Activated T-cell treated with anti-CD3 and anti-CD28 coated beads for 48 hours (primary cell): ENCODE data around the gene MXRA5.
"Not testable (repeated sequence)": the region's sequence is repeated elsewhere in the genome, so short reads cannot be mapped to it uniquely, and the experiment has no call there.

ENCODE experiments used
- DNase-seq: peaks from one replicate; pipeline ENCODE4 v3.0.0-alpha.2; 2020; ENCODE audit warnings: low read depth

Gene MXRA5

DNA sequence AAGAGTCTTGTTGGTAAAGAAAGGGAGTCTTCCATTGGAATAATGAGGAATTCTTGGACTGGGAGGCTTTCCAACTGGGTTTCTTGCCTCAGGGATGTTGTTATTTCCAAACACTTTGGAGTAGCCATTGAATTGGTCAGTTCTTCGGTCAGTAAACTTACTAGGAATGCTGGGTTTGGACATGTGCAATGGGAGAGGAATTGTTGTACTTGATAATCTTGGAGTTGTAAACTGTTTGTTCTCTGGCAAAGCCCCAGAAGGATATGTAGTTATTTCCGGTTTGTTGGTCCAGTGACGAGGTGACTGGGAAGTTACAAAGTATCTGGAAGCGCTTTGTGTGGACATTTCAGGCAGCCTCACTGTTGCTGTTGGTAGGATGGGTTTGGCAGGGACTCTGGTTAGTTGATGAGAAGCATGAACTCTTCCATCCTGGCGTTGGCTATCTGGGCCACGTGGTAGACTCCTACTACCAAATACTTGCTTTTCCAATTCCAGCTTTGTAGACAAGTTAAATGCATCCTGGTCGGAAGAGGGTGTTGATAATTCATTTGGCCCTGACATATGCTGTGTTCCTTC is 25.9 kb downstream of the MXRA5 start:
- no peak for DNase-seq

GRCh38 chrX:3317191-3317718 is 29.2 kb downstream of the MXRA5 start:
- DNase-seq, result no peak

DNA sequence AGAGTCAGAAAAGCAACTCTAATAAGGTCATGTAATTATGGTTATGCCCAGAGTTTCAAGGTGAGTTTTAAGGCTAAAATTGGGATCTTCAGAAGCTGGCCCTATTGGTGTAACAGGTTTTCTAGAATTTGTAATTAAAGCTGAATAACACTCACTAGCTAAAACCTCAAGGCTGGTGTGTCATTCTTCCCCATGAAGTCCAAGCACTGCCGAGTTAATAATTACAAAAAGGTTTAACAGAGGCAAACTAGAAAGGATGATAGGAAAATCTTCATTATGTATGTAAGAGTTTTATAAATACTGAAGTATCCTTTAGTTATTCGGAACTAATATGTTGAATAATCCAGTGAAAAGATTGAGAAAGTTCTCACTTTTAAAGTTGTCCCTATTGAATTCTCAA is 34.3 kb downstream of the MXRA5 start:
- no peak for DNase-seq

GRCh38 chrX:3307881-3308280 is 38.6 kb downstream of the MXRA5 start:
- DNase-seq, result no peak

- DNase-seq, result no peak
Measured at GRCh38 chrX:3299636-3300035, 46.8 kb downstream of the MXRA5 start.

DNA sequence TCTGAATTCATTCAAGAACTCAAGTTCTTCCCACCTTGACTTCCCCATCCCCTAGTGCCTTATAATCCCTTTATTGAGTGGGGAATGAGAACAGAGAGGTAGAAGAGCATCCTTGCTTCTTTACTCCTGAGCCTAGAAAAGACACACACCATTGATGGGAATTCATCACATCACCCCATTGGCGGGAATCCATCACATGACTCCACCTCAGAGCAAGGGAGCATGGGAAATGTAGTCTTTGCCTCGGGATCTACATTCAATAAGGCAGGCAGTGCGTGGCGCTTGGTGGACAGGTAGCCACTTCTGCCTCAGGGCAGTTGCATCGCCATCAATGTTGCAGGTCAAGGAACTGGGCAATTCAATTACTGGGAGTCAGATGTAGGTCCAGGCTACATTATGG is 50.7 kb downstream of the MXRA5 start:
- no peak for DNase-seq

GRCh38 chrX:3293251-3293650 is 53.2 kb downstream of the MXRA5 start:
- DNase-seq, result no peak

DNA sequence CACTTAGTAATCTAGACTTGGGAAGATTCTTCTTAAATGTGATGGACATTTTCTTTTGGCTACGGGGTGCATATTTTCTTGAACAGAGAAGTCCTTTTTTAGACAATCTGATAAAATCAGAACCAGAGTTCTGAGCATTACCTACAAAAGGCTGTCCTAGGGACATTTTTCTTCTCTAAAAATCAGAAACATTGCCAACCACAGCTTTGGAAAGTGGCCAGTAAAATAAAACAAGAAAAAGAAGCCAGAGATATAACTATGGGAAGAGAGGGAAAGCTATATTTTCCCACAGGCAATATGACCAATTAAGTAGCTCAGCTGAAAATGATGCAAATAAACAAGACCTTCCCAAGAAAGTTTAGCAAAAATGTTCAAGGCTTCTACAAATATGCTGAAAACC is 55.9 kb downstream of the MXRA5 start:
- DNase-seq, result no peak

- DNase-seq, result no peak
Measured at GRCh38 chrX:3286196-3286945, 60.1 kb downstream of the MXRA5 start.

DNA sequence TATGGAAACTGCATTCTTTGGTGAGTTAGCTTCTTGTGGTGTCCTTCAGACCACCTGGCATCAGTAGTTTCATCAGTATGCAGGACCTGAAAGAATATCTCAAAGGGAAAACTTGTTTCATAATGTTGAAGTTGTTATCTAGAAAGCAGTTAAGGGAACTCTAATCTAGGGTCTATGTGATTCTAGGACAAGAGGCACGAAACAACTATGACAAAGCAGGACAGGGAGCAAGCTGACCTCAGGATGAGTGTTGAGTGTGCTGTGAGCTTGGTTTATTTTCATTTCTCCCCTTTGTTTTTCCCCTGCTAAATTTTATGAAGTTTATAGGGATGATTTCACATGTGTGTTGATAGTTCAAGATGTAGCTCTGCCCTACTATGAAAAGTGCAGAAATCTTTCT is 65.7 kb downstream of the MXRA5 start:
- DNase-seq, result no peak

GRCh38 chrX:3273668-3274067 is 72.8 kb downstream of the MXRA5 start:
- not testable (repeated sequence) for DNase-seq

- DNase-seq, result no peak
Measured at GRCh38 chrX:3271834-3272186, 74.6 kb downstream of the MXRA5 start.

DNA sequence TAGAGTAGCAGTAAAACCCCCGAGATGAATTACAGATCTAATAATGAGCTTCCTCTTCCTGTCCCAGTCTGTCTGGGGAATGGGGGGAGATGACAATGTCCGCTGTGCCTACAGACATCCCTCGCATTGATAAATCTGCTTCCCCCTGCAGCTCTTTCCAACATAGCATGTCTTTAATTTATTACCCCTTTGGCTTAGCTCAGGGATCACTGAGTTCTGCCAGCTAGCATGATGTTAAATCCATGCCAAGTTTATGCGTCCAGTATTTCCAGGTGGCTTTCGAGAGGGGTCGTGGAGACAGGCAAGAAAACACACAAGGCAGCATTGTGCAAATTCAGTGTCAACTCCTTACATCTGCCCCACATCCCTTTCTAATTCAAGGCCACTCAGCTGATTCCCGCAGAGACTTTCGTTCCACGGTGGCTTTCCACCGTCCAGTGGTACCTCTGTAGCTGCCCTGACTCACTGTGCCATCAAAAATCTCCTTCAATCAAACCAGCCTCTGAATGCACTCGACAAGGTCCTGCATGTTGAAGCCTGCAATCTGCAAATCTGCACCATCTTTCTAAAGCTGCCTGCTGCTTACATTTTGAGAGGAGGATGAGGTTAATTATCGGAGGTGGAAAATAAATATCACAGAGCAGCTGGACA is 75.1 kb downstream of the MXRA5 start:
- no peak for DNase-seq

- DNase-seq, result no peak
Measured at GRCh38 chrX:3268829-3269228, 77.6 kb downstream of the MXRA5 start.

GRCh38 chrX:3263681-3264126 is 82.7 kb downstream of the MXRA5 start:
- no peak for DNase-seq

DNA sequence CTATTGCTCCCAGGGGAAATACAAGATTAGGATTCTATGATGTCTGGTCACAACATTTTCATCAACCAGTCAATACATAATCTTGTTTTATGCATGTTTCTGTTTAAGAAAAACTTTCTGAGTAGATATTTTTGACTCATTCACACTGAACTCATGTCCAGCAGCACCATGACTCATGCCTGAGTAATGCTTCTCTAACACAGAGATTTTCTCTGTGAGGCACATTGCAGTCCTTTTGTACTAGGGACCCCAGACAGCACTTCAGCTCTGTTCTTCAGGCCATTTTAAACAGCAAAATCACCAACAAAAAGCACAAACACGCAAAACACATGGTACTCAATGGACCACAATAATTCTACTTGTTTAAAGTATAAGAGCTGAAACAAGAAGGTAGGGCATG is 83.6 kb downstream of the MXRA5 start:
- no peak for DNase-seq
